Measurements from ENCODE around the gene BACE2.

Gene BACE2

GRCh38 chr21:41149199-41149598, 18.8 kb upstream of the BACE2 start:
- no peak for DNase-seq

DNA sequence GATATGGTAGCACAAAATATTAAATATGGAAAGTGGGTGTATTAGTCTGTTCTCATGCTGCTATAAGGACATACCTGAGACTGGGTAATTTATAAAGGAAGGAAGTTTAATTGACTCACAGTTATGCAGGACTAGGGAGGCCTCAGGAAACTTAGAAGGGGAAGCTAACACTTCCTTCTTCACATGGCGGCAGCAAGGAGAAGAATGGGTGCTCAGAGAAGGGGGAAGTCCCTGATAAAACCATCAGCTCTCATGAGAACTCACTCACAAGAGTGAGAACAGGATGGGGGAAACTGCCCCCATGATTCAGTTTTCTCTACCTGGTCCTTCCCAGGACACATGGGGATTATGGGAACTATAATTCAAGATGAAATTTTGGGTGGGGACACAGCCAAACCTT, 15.8 kb upstream of the BACE2 start:
- no peak for DNase-seq

DNA sequence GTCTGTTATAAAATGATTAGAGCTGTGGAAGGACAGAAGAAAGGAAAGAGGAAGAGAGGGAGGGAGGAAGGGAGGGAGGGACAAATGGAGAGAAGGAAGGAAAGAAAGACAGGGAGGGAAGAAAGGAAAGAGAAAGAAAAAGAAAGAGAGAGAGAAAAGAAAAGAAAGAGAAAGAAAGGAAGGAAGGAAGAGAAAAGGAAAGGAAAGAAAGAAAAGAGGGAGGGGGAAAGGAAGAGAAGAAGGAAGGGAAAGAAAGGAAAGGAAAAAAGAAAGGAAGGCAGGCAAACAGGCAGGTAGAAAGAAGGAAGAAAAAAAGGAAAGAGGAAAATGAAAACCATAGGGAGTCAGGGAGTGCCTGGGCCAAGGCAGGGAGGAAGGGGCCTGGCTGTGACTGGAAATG, 14.5 kb upstream of the BACE2 start:
- no peak for DNase-seq

- no peak for DNase-seq
These were observed 11.8 kb upstream of the BACE2 start for GRCh38 chr21:41156142-41156541.

- DNase-seq = no peak
These were observed 9.9 kb upstream of the BACE2 start for GRCh38 chr21:41158026-41158425.

GRCh38 chr21:41160036-41160435, 7.9 kb upstream of the BACE2 start:
- DNase-seq = no peak

DNA sequence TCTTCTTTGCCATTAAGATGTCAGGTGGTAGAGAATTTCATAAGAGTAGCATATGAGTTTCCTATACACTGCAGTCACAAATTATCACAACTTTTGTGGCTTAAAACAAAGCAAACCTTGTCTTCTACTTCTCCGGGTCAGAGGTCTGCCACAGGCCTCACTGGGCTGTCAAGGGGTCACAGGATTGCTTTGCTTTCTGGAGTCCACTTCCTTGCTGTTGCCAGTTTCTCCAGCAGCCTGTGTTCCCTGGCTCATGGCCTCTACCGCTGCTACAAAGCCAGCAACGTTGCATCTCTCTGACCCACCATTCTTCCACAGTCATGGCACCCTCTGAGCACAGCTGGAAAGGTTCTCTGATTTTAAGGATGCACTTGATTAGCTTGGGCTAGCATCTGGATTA, 6.5 kb upstream of the BACE2 start:
- no peak for DNase-seq

DNA sequence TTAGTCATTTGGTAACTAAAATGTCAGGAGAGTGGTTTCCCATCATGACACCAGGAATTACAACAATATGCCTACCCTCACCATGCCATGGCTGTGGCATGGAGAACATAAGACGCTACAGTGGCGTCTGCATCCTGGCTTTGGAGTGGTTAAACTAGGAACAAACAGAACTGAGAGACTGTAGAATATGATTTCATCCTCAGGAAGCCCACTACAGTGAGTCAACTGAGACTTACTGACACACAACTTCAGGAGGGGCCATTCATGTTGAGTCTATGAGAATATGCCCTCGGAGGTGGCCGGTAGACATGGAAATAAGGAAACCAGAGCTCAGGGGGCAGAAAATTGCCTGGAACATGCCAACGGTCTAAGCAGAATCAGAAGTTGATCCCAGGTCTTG, 5.9 kb upstream of the BACE2 start:
- no peak for DNase-seq

DNA sequence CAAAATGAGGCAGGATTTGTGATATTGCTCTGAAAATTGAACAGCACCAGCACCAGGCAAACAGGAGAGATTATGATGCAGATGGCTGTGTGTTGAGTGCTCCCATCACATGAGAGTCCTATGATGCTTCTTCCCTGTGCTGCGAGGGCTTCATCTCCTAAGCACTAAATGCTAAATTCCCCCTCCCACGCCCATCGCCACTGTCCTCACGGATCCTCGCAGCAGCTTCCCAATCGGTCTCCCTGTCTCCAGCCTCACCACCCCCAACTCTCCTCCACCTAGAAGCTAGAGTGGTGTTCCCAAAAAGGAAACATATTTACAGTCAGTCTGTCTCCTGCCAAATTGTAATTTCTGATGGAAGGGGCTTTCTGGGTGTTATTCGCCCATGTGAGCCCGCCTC, 4.9 kb upstream of the BACE2 start:
- DNase-seq = no peak

GRCh38 chr21:41164052-41164451, 3.9 kb upstream of the BACE2 start:
- no peak for DNase-seq

DNA sequence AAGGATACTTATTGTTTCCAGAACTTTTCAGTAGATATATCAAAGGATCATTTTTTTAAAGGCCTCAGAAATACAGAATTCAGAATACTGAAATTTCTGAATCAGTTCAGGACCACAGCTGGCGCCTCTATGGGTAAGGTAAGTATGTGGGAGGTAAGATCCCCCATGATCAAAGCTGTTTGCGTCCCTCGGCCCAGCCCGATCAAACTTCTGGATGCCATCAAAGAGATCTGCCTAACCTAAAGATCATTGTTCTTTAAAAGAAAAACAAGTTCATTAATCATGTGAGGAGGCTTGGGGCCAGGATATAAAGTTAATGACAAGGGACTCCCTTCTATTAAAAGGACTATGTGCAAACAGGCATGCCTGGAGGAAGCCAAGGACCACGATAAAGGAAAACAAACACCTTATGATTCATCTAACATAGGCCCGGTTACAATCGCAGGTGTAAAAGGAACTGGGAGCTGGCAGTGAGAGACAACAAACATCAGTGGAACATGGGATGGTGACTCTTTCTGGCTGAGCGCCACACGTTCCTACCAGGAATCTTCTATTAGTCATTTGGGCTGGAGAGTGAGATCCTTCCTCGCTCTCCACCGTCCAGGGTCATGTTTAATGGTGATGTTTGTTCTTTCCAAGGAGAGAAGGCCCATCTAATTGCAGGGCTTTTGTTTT, 2.8 kb upstream of the BACE2 start:
- DNase-seq = no peak

DNA sequence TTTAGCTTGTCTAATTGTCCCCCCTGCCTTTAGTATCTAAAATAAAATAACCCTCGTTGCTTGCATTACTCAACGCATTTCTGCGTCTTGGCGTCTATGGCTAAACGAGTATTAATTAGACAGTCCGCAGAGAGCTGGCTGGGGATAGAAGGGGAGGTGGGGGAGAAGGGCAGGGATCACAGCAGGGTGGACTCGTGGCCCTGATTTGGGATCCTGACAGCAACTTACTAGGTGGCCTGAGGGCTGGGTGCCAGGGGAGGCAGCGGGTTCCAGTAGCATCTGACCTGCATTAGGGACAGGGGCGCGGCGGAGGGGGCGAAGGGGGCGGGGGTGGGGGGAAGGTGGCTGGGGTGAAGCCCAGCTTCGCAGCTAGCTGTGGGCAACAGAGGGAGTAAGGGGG, 1.1 kb upstream of the BACE2 start:
- no peak for DNase-seq

DNA sequence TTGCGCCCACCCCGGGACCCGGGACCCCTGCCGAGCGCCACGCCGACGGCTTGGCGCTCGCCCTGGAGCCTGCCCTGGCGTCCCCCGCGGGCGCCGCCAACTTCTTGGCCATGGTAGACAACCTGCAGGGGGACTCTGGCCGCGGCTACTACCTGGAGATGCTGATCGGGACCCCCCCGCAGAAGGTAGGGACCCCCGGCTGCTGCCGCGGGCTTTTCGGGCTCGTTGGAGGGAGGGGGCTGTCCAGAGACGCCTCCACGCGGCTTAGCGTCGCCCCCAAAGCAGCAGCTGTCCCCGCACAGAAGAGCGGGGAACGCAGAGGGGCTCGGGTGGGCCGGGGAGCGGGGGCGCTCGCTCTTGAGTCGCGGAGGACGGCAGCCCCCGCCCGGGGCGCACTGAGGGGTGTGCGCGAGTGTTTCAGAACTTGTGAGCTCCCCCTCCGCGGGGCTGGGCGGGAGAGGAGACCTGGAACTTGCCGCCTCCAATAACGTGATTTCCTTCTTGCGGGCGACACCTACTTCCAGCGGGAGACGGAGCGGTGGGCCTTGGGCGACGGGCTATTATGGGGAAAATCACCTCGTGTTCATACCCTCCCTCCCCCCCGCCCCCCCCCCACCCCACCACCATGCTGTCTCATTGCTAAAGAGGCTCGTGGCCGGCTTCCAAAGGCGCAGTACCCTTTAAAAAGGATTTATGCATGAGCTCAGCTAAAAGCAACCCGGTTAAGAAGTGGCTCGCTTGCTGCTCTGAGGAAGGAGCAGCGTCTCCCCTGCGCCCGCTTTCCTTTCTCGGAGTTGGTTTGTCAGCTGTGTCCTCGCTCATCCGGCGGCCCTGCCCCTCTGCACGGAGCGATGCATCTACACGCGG, 664 bp downstream of the BACE2 start:
- DNase-seq = peak; percentile 53 to 76

- no peak for DNase-seq
These were observed 1.3 kb downstream of the BACE2 start for GRCh38 chr21:41169258-41169576.

DNA sequence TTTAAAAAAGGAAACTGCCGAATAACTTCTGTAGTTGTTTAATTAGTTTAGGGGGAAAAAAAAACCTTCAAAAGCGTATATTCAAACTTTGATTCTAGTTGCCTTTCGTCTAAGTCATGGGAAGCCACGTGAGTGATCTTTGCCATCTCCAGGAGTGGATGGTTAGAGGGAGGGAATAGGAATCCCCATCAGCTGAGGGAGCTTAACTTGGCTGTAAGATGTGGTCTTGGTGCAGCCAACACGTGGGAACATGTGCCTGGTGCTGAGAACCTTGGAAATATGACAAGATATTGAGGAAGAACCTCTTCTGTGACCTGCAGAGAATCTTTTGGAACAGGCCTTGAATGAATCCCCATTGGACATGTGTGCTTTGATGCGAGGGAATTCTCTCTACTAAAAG, 1.7 kb downstream of the BACE2 start:
- peak in 1 of 2 experiments; percentile 9 for DNase-seq

DNA sequence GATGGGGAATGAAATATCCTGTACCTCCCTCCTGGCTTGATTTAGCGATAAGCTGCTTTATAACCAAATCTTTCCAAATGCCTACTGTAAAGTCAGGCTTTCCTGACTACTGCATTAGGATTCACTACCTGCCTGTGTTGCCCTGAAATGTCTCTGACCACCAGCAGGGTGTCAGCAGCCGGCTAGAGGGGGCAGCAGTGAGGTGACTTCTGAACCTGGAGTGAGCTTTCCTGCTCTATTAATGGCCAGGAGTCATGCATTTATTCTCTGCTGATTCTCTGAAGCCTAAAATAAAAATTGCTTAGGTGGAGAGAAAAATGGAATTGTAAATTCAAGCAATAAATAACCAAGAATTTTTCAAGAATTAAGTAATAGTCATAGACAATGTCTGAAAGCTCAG, 2.5 kb downstream of the BACE2 start:
- peak; percentile 80 to 89 for DNase-seq

DNA sequence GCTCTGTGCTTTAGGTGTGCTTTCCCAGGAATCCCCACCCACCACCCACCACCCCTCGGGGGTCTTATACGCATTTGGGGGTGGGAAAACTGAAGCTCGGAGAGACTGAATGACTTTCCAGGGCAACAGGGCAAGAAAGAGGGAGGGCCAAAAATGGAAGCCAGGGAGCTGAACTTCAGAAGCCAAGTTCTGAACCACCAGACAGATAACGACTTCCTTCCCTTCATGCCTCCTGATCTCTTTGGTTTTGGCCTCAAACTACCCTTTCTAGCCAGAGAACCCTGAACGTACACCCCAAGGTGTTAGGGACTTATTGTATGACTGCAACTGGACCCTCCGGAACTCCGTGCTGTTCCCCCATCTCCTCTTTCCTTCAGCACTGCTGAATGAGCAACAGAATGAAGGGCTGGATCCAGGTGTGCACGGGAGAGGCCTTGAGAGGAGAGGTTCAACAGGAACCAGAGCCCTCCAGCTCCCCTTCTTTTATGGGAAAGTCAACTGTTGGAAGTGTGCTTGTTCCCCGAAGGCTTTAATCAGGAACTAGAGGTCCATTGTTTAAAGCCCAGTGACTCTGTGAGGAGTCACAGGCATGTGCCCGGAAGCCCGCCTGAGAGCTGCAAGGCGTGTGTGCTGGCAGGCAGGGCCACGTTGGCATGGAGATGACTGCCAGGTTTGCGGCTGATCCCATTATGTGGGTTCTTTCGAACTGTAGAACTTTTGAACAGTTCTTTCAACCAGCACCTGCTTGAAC, 3.1 kb downstream of the BACE2 start:
- peak; percentile 51 to 75 for DNase-seq

DNA sequence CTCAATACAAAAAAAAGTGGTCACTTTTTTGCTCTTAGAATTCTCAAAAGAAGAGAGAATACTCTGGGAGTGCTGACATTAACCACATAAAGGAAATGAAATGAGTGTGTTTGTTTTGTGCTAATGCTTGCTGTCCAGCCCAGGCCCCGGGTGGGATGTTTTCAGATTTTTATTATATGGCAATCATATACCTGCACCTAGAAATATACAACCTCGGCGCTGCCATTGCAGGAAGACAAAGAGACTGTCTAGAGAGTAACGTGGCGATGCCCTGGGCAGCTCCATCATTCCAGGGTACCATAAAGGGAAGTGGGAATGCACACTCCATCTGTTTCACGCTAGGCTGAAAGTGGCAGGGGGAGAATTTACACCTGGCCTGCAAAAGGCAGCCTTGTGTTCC, 7.1 kb downstream of the BACE2 start:
- DNase-seq = no peak

GRCh38 chr21:41176846-41177245, 8.9 kb downstream of the BACE2 start:
- no peak for DNase-seq

DNA sequence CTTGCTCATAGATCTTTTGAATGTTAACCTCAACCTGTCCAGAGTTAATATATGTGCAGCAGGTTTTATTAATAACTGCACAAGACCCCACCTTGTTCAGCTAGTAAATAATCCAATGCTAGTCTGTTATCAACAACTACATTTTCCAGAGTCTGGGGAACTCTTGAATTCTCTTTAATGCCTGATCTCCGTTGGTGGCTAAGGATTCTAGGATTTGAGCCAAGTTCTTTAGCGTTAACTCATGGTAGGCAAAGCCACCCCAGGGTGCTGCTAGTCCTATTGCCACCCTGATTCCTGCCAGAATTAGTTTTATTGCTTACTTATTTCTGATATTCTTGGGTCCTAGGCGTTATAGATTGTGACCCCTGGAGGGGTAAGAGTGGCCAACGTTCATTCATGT, 12.8 kb downstream of the BACE2 start:
- no peak for DNase-seq

- no peak for DNase-seq
These were observed 14.6 kb downstream of the BACE2 start for GRCh38 chr21:41182547-41182946.

DNA sequence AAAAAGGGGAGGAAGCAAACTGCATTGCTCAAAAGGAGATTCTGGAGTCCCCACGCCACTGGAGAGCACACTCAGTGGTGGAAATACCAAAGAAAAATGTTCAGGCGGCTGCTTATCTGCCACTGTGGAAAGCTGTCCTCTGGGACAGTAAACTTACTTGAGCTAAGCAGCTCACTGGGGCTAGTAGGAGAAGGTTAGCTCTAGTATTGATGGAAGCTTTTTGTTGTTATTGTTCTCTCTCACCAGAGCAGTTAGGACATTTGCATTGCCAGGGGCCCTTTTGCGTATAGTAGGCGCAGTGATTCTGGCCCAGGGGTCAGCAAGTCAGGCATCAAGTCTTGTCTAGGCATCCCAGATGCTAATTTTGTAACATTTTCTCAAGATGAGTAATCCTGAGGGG, 15.6 kb downstream of the BACE2 start:
- DNase-seq = peak in 1 of 2 experiments; percentile 21

DNA sequence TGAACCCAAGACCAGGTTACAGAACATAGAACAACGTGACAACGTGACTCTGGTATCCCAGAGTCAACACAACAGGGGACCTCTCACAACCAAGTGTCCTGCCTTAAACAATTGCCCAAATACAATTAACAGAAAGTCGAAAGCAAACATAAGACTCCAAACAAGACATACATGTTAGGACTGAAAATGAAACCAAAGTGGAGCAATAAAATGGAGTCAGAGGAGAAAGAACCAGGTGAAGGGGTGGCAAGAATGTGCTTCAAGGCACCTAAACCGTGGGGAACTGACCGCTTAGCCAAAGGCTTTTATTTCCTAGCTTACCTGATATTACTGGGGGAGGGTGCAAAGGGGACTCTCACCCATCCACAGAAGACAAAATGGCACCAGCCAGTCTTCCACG, 17.8 kb downstream of the BACE2 start:
- no peak for DNase-seq
